Measurements from ENCODE around the gene USB1. TPM values are rescaled to one million over a fixed set of nuclear protein-coding genes. Genes with fewer than 3 reads are reported as not detected.

USB1 gene
- total RNA-seq, 1 donor from 2014 or later, result 100.0 TPM

- Histone ChIP-seq H4K20me1 (ENCODE audit: insufficient read depth, low read length) (peaks cover 7% of the 10 kb centered on the region), H3K79me2 (ENCODE audit: insufficient read depth, low read length) (no peaks in the 10 kb centered on the region), H3K27ac (ENCODE audit: low read depth, low read length) (no peak overlapping the region), H3K9me3 (ENCODE audit: insufficient read depth, low read depth, low read length) (no peaks in the 10 kb centered on the region), H3K4me1 (ENCODE audit: insufficient read depth, low read length) (peaks cover 15% of the 10 kb centered on the region), H3K27me3 (ENCODE audit: insufficient read depth, low read length) (peaks cover 22% of the 10 kb centered on the region), H3K36me3 (ENCODE audit: insufficient read depth, low read length) (no peaks in the 10 kb centered on the region), H3K4me2 (ENCODE audit: low read length) (no peak overlapping the region), H2AFZ (ENCODE audit: low read depth, low read length) (no peak overlapping the region), H3K4me3 (ENCODE audit: insufficient read depth, low read depth, low read length) (no peak overlapping the region), H3K9ac (ENCODE audit: low read length) (no peak overlapping the region)
- DNase-seq (ENCODE audit: low read depth), result no peak
- H3K4me1 Mint-ChIP-seq (ENCODE audit: low read depth, unreplicated experiment), result peaks cover 2% of the 10 kb centered on the region
- no peak overlapping the region for H3K27ac Mint-ChIP-seq (ENCODE audit: unreplicated experiment)
- no peaks in the 10 kb centered on the region for H3K36me3 Mint-ChIP-seq (ENCODE audit: low read depth, unreplicated experiment)
- no peak for FAIRE-seq
- peaks cover 9% of the 10 kb centered on the region for H3K27me3 Mint-ChIP-seq (ENCODE audit: low read depth, unreplicated experiment)
- no peaks in the 10 kb centered on the region for H3K9me3 Mint-ChIP-seq (ENCODE audit: unreplicated experiment)
- no peak overlapping the region for H3K4me3 Mint-ChIP-seq (ENCODE audit: unreplicated experiment)
- TF ChIP-seq EZH2 (IDR thresholded peaks at IDR 0.05; ENCODE audit: insufficient read depth, low read length), result no peak
- no peak for TF ChIP-seq CTCF (IDR thresholded peaks at IDR 0.05; ENCODE audit: insufficient read depth, low read depth, low read length)
These were observed 27.4 kb downstream of the USB1 start for GRCh38 chr16:58028541-58029070.

- no peak overlapping the region for H3K27ac ChIP-seq (ENCODE audit: low read depth, low read length)
- H3K36me3 Mint-ChIP-seq (ENCODE audit: low read depth, unreplicated experiment), result no peaks in the 10 kb centered on the region
- peaks cover 15% of the 10 kb centered on the region for H3K4me1 ChIP-seq (ENCODE audit: insufficient read depth, low read length)
- no peak overlapping the region for H3K4me3 ChIP-seq (ENCODE audit: insufficient read depth, low read depth, low read length)
- no peak overlapping the region for H3K4me3 Mint-ChIP-seq (ENCODE audit: unreplicated experiment)
- FAIRE-seq, result no peak
- H2AFZ ChIP-seq (ENCODE audit: low read depth, low read length), result no peak overlapping the region
- peaks cover 9% of the 10 kb centered on the region for H3K27me3 Mint-ChIP-seq (ENCODE audit: low read depth, unreplicated experiment)
- no peak overlapping the region for H3K9ac ChIP-seq (ENCODE audit: low read length)
- peaks cover 15% of the 10 kb centered on the region for H3K27me3 ChIP-seq (ENCODE audit: insufficient read depth, low read length)
- TF ChIP-seq CTCF (IDR thresholded peaks at IDR 0.05; ENCODE audit: insufficient read depth, low read depth, low read length) (no peak), EZH2 (IDR thresholded peaks at IDR 0.05; ENCODE audit: insufficient read depth, low read length) (no peak)
- H3K9me3 ChIP-seq (ENCODE audit: insufficient read depth, low read depth, low read length), result no peaks in the 10 kb centered on the region
- no peak overlapping the region for H3K27ac Mint-ChIP-seq (ENCODE audit: unreplicated experiment)
- no peaks in the 10 kb centered on the region for H3K9me3 Mint-ChIP-seq (ENCODE audit: unreplicated experiment)
- H4K20me1 ChIP-seq (ENCODE audit: insufficient read depth, low read length), result peaks cover 7% of the 10 kb centered on the region
- no peaks in the 10 kb centered on the region for H3K36me3 ChIP-seq (ENCODE audit: insufficient read depth, low read length)
- no peak overlapping the region for H3K4me2 ChIP-seq (ENCODE audit: low read length)
- no peaks in the 10 kb centered on the region for H3K79me2 ChIP-seq (ENCODE audit: insufficient read depth, low read length)
- no peak for DNase-seq (ENCODE audit: low read depth)
- H3K4me1 Mint-ChIP-seq (ENCODE audit: low read depth, unreplicated experiment), result peaks cover 2% of the 10 kb centered on the region
These were observed 28.2 kb downstream of the USB1 start for GRCh38 chr16:58029410-58029809.

DNA sequence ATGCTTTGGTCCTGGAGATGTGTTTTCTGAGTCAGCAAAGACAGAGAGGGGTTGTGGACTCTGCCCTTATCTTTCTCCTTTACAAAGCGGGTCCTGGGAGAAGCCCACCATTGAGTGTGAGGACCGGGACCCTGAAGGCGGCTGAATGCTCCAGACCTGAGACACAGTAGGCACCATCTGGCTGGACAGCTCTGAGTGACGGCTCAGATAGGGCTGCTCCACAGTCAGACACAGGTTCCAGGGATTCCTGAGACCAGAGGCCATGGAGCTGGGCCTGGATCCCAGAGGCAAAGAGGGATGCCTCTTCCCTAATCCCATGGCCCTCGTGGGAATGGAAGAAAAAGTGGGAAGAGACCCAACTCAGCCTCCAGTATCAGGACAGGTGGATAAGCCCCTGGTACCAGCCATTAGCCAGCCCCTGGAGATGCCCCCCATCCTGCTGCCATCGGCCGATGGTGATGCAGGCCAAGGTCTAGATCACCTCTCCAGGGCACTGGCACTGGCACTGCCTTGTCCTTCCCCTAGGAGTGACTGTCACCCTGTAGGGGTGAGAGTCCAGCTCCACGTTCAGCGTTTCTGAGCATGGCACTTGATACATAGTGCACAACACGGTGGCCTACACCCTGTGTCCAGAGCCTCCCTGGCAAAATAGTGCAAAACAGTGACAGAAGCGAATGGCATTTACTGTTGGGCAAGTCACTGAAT lies 29.1 kb downstream of the USB1 start:
- no peaks in the 10 kb centered on the region for H3K4me1 Mint-ChIP-seq (ENCODE audit: low read depth, unreplicated experiment)
- no peak overlapping the region for H3K4me3 Mint-ChIP-seq (ENCODE audit: unreplicated experiment)
- Histone ChIP-seq H3K9ac (ENCODE audit: low read length) (no peak overlapping the region), H4K20me1 (ENCODE audit: insufficient read depth, low read length) (peaks cover 7% of the 10 kb centered on the region), H3K27ac (ENCODE audit: low read depth, low read length) (no peak overlapping the region), H3K36me3 (ENCODE audit: insufficient read depth, low read length) (no peaks in the 10 kb centered on the region), H3K4me3 (ENCODE audit: insufficient read depth, low read depth, low read length) (no peak overlapping the region), H3K27me3 (ENCODE audit: insufficient read depth, low read length) (peaks cover 9% of the 10 kb centered on the region), H3K4me2 (ENCODE audit: low read length) (no peak overlapping the region), H3K4me1 (ENCODE audit: insufficient read depth, low read length) (peaks cover 7% of the 10 kb centered on the region), H3K9me3 (ENCODE audit: insufficient read depth, low read depth, low read length) (no peaks in the 10 kb centered on the region), H3K79me2 (ENCODE audit: insufficient read depth, low read length) (no peaks in the 10 kb centered on the region), H2AFZ (ENCODE audit: low read depth, low read length) (no peak overlapping the region)
- TF ChIP-seq CTCF (IDR thresholded peaks at IDR 0.05; ENCODE audit: insufficient read depth, low read depth, low read length) (no peak), EZH2 (IDR thresholded peaks at IDR 0.05; ENCODE audit: insufficient read depth, low read length) (no peak)
- no peak overlapping the region for H3K27ac Mint-ChIP-seq (ENCODE audit: unreplicated experiment)
- FAIRE-seq (no peak), DNase-seq (ENCODE audit: low read depth) (no peak)
- H3K9me3 Mint-ChIP-seq (ENCODE audit: unreplicated experiment), result no peaks in the 10 kb centered on the region
- peaks cover 3% of the 10 kb centered on the region for H3K27me3 Mint-ChIP-seq (ENCODE audit: low read depth, unreplicated experiment)
- H3K36me3 Mint-ChIP-seq (ENCODE audit: low read depth, unreplicated experiment), result no peaks in the 10 kb centered on the region

All from astrocyte (in vitro differentiated cells and primary cell).